HL-60 (cell line): ENCODE data around the gene LRP6.

Experiments
- DNase-seq, 2 experiments: peaks; one replicate each; pipeline ENCODE4 v3.0.0-alpha.2; 2010 to 2020; ENCODE audit warnings: low read depth in 1 of 2, low spot score in 1 of 2
- H3K27ac ChIP-seq: fragments of 250-450 bp; sonication (Bioruptor Pico); replicated peaks from 2 replicates; pipeline ENCODE4 v1.5.1; 2020; ENCODE audit warnings: mild to moderate bottlenecking, moderate library complexity
- H3K27me3 ChIP-seq: fragments of 250-450 bp; sonication (Bioruptor Pico); 2 replicates; pipeline ENCODE4 v1.5.1; 2021; ENCODE audit warnings: mild to moderate bottlenecking, moderate library complexity; ENCODE audit not compliant: insufficient read depth, poor library complexity, severe bottlenecking
- H3K4me3 ChIP-seq: replicated peaks from 2 replicates; pipeline ENCODE4 v1.5.1; 2011; ENCODE audit warnings: mild to moderate bottlenecking, control low read depth, low read length; ENCODE audit not compliant: insufficient read depth
- GABPA ChIP-seq: IDR thresholded peaks from 2 replicates; pipeline ENCODE4 v1.6.1; 2012; ENCODE audit warnings: low read depth
- POLR2AphosphoS5 ChIP-seq: IDR thresholded peaks from 2 replicates; pipeline ENCODE4 v1.6.1; 2012; ENCODE audit warnings: low read depth
- REST ChIP-seq: IDR thresholded peaks from 2 replicates; pipeline ENCODE4 v1.6.1; 2012; ENCODE audit warnings: low read depth; ENCODE audit not compliant: insufficient replicate concordance
- SPI1 ChIP-seq: IDR thresholded peaks from 2 replicates; pipeline ENCODE4 v1.6.1; 2012; ENCODE audit warnings: low read depth, mild to moderate bottlenecking, borderline replicate concordance
- TF ChIP-seq, protein P1 (sequence below): IDR thresholded peaks from one replicate; pipeline ENCODE4 v1.5.1; 2011; ENCODE audit warnings: low read length, control low read depth, inconsistent platforms; ENCODE audit not compliant: insufficient read depth

The LRP6 gene

DNA sequence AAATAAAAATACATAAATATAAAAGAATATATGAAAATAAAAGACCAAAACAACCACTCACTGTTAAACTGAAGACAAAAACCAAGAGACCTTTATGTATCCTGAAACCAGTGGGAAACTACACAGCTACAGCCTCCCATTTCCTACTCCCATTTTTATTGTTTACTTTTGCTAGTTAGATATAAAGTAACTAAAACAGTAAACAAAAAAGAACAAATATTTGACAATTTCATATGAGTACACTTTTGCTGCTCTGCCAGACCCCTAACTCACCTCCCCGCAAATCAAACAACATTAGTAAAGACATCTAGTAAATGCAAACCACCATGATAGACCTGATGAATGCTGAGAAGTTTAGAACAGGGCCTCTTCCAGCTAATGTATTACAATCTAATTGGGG lies 99.0 kb downstream of the LRP6 start:
- TF ChIP-seq REST (no peak), POLR2AphosphoS5 (no peak), GABPA (no peak), SPI1 (no peak)
- TF ChIP-seq, protein P1, sequence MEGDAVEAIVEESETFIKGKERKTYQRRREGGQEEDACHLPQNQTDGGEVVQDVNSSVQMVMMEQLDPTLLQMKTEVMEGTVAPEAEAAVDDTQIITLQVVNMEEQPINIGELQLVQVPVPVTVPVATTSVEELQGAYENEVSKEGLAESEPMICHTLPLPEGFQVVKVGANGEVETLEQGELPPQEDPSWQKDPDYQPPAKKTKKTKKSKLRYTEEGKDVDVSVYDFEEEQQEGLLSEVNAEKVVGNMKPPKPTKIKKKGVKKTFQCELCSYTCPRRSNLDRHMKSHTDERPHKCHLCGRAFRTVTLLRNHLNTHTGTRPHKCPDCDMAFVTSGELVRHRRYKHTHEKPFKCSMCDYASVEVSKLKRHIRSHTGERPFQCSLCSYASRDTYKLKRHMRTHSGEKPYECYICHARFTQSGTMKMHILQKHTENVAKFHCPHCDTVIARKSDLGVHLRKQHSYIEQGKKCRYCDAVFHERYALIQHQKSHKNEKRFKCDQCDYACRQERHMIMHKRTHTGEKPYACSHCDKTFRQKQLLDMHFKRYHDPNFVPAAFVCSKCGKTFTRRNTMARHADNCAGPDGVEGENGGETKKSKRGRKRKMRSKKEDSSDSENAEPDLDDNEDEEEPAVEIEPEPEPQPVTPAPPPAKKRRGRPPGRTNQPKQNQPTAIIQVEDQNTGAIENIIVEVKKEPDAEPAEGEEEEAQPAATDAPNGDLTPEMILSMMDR = no peak
- Histone ChIP-seq H3K27me3 (peaks cover 13% of the 10 kb centered on the region), H3K4me3 (no peak overlapping the region), H3K27ac (no peak overlapping the region)
- no peak for DNase-seq

DNA sequence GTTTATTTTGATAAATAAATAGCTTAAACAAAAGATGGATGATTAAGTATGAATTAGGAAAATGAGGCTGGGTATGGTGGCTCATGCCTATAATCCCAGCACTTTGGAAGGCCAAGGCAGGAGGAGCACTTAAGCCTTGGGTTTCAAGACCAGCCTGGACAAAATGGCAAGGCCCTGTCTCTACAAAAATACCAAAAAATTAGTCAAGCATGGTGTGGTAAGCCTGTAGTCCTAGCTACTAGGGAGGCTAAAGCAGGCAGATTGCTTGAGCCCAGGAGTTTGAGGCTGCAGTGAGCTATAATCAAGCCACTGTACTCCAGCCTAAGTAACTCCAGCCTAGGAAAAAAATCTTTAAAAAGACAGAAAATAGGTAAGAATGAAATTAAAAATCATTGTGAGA lies 100.1 kb downstream of the LRP6 start:
- peaks cover 11% of the 10 kb centered on the region for H3K27me3 ChIP-seq
- TF ChIP-seq POLR2AphosphoS5 (no peak), GABPA (no peak), SPI1 (no peak), REST (no peak)
- TF ChIP-seq, protein P1 = no peak
- DNase-seq = no peak
- H3K4me3 ChIP-seq = no peak overlapping the region
- no peak overlapping the region for H3K27ac ChIP-seq

GRCh38 chr12:12159988-12160387 lies 106.9 kb downstream of the LRP6 start:
- TF ChIP-seq REST (no peak), SPI1 (no peak), POLR2AphosphoS5 (no peak), GABPA (no peak)
- TF ChIP-seq, protein P1 = no peak
- Histone ChIP-seq H3K27ac (no peak overlapping the region), H3K4me3 (no peak overlapping the region), H3K27me3 (peaks cover 7% of the 10 kb centered on the region)
- DNase-seq = no peak
